ENCODE measurements around the gene C11orf98. TPM values are rescaled to one million over a fixed set of nuclear protein-coding genes. Genes with fewer than 3 reads are reported as not detected.

C11orf98 gene
- total and polyA plus RNA-seq, 2 of the 13 experiments (the other 11 are each of a cell fraction or from before 2014, with no cell fraction given), result 30.4 to 91.8 TPM

- no peak for TF ChIP-seq ZNF800 (CRISPR knock-in tag; IDR thresholded peaks at IDR 0.05)
- TF ChIP-seq NFKBIZ (CRISPR knock-in tag; IDR thresholded peaks at IDR 0.05), result no peak
- peak; percentile 15 for TF ChIP-seq SALL1 (CRISPR knock-in tag; IDR thresholded peaks at IDR 0.05)
- peak; percentile 77; the same call in 1 of the 2 replicates for TF ChIP-seq ZNF879 (CRISPR knock-in tag; IDR thresholded peaks at IDR 0.05)
- TF ChIP-seq HCFC1 (IDR thresholded peaks at IDR 0.05; ENCODE audit: low read depth, low read length), result peak; percentile 30; the same call in 1 of the 2 replicates
- TF ChIP-seq ZNF777 (CRISPR knock-in tag; IDR thresholded peaks at IDR 0.05), result peak; percentile 57; the same call in 1 of the 2 replicates
- TF ChIP-seq MED8 (CRISPR knock-in tag; IDR thresholded peaks at IDR 0.05; ENCODE audit: insufficient replicate concordance), result peak; percentile 43
- peak; percentile 89 for TF ChIP-seq ZNF563 (CRISPR knock-in tag; IDR thresholded peaks at IDR 0.05)
- TF ChIP-seq ZMAT3 (CRISPR knock-in tag; conservative IDR thresholded peaks at IDR 0.05), result peak; percentile 65
- TF ChIP-seq NR2F6 (IDR thresholded peaks at IDR 0.05), result peak; percentile 80; the same call in 1 of the 2 replicates
- peak; percentile 85 for TF ChIP-seq NR2F6 (CRISPR knock-in tag; IDR thresholded peaks at IDR 0.05)
- 0 out of 2 replicates have a peak, but pooled peaks have one; percentile 24 for TF ChIP-seq ZNF337 (CRISPR knock-in tag; IDR thresholded peaks at IDR 0.05; ENCODE audit: borderline replicate concordance, low read depth)
- peak; percentile 55; the same call in 1 of the 2 replicates for TF ChIP-seq MYNN (CRISPR knock-in tag; IDR thresholded peaks at IDR 0.05; ENCODE audit: low read depth)
- TF ChIP-seq NCOA1 (CRISPR knock-in tag; IDR thresholded peaks at IDR 0.05), result peak; percentile 63; the same call in 1 of the 2 replicates
- TF ChIP-seq PLSCR1 (CRISPR knock-in tag; IDR thresholded peaks at IDR 0.05; ENCODE audit: borderline replicate concordance), result no peak
- TF ChIP-seq MYC (CRISPR knock-in tag; IDR thresholded peaks at IDR 0.05; ENCODE audit: borderline replicate concordance), result peak; percentile 45; the same call in 1 of the 2 replicates
- TF ChIP-seq CREM (IDR thresholded peaks at IDR 0.05), result peak; percentile 74
- no peak for TF ChIP-seq CREM (CRISPR knock-in tag; IDR thresholded peaks at IDR 0.05)
- TF ChIP-seq ZNF510 (CRISPR knock-in tag; IDR thresholded peaks at IDR 0.05; ENCODE audit: low read depth), result no peak
- no peak for TF ChIP-seq CEBPB (IDR thresholded peaks at IDR 0.05; ENCODE audit: borderline replicate concordance, low read depth, low read length)
- TF ChIP-seq POLR2G (IDR thresholded peaks at IDR 0.05; ENCODE audit: low read depth, low read length), result peak; percentile 97
- peak in 1 of 2 experiments; percentile 87; a peak in 3 of 4 replicates for TF ChIP-seq NR2F1 (CRISPR knock-in tag; IDR thresholded peaks at IDR 0.05)
- TF ChIP-seq ZNF317 (CRISPR knock-in tag; IDR thresholded peaks at IDR 0.05), result peak; percentile 61; the same call in 1 of the 2 replicates
- TF ChIP-seq, protein P1, sequence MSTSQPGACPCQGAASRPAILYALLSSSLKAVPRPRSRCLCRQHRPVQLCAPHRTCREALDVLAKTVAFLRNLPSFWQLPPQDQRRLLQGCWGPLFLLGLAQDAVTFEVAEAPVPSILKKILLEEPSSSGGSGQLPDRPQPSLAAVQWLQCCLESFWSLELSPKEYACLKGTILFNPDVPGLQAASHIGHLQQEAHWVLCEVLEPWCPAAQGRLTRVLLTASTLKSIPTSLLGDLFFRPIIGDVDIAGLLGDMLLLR (CRISPR knock-in tag; IDR thresholded peaks at IDR 0.05), result no peak
- TF ChIP-seq SOX6 (IDR thresholded peaks at IDR 0.05), result no peak
- TF ChIP-seq SOX6 (CRISPR knock-in tag; IDR thresholded peaks at IDR 0.05), result 0 out of 2 replicates have a peak, but pooled peaks have one; percentile 9
- TF ChIP-seq ZNF329 (CRISPR knock-in tag; IDR thresholded peaks at IDR 0.05; ENCODE audit: low read depth), result 0 out of 2 replicates have a peak, but pooled peaks have one; percentile 24
- peak; percentile 93 for TF ChIP-seq ZFY (CRISPR knock-in tag; IDR thresholded peaks at IDR 0.05)
- peak; percentile 48; the same call in 1 of the 2 replicates for TF ChIP-seq ELF1 (CRISPR knock-in tag; IDR thresholded peaks at IDR 0.05)
These were observed 18.8 kb downstream of the C11orf98 start, which contains the start of gene GANAB (continued) for GRCh38 chr11:62645946-62646824.

Measured in HepG2 (cell line).